IPS DF 6.9 (cell line): ENCODE data around the gene GNS.

ENCODE experiments used
- DNase-seq: peaks from one replicate; pipeline ENCODE4 v3.0.0-alpha.2; 2013; ENCODE audit warnings: low read depth, low spot score
- H3K27ac ChIP-seq: one replicate; pipeline ENCODE4 v1.5.1; 2013; ENCODE audit warnings: low read length, control low read depth
- H3K27me3 ChIP-seq: 2 replicates; pipeline ENCODE4 v1.6.1; 2013; ENCODE audit warnings: mild to moderate bottlenecking, low read length; ENCODE audit not compliant: control insufficient read depth, insufficient read depth
- H3K36me3 ChIP-seq: 2 replicates; pipeline ENCODE4 v1.6.1; 2013; ENCODE audit warnings: low read length; ENCODE audit not compliant: control insufficient read depth, insufficient read depth
- H3K4me1 ChIP-seq: 2 replicates; pipeline ENCODE4 v1.6.1; 2013; ENCODE audit warnings: low read length; ENCODE audit not compliant: control insufficient read depth, insufficient read depth
- H3K4me3 ChIP-seq: 2 replicates; pipeline ENCODE4 v1.5.1; 2013; ENCODE audit warnings: mild to moderate bottlenecking, low read length
- H3K9me3 ChIP-seq: 2 replicates; pipeline ENCODE4 v1.6.1; 2013; ENCODE audit warnings: low read length, inconsistent platforms; ENCODE audit not compliant: control insufficient read depth, insufficient read depth
- WGBS: extraction: QIAGEN DNeasy Blood & Tissue Kit; methylation state at CpG from one replicate; pipeline ENCODE4 v1.1.7; 2013; ENCODE audit warnings: mixed read lengths, missing lambda C conversion rate; ENCODE audit not compliant: insufficient read length, insufficient coverage; 5-methylcytosine and 5-hydroxymethylcytosine counted together

GNS gene

DNA sequence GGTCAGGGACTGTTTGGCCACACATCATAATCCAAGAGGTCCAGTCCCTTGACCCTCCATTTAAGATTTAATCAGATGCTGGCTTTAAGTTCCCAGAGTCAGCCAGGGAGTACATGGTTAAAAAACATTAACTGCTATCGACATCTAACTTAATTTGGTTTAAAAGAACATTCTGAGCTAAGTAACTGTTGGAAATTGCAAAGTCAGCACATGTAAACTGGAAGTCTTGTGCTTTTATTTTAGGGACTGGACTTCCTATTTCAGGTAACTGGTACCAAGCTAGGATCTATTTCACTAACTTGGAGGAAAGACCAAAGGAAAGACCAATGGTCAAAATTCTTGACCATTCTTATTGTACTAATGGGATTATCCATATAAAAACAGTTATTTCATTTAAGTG lies 40.6 kb downstream of the GNS start:
- H3K9me3 ChIP-seq = no peaks in the 10 kb centered on the region
- WGBS = no CpG with 5 or more reads among the region's 1 CpG
- H3K4me3 ChIP-seq = no peak overlapping the region
- H3K27me3 ChIP-seq = no peaks in the 10 kb centered on the region
- peaks cover 2% of the 10 kb centered on the region; the same call in 1 of the 2 replicates for H3K36me3 ChIP-seq
- H3K27ac ChIP-seq = no peak overlapping the region
- no peak for DNase-seq
- H3K4me1 ChIP-seq = no peaks in the 10 kb centered on the region

DNA sequence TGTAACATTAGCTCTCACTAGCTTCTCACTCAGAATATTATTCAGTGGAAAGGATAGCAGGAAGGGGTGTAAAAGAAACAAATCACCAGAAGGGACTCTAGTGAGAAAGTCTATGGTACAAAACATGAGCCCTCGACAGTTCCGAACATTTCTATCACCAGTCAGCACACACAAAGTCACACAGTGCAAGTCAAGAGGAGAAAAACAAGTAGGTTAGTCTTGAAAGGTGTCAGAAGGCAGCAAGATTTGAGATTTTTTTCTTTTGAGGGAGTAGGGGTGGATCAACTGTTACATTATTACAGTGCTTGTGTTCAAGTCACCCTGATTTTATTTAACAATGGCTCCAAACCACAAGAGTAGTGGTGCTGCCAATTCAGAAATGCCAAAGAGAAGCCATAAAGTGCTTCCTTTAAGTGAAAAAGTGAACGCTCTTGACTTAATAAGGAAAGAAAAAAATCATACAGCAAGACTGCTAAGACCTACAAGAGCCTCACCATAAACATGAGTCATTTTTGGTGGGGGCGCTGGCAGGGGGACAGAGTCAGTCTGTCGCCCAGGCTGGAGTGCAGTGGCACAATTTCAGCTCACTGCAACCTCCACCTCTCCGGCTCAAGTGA lies 42.3 kb downstream of the GNS start:
- Histone ChIP-seq H3K27me3 (no peaks in the 10 kb centered on the region), H3K4me1 (no peaks in the 10 kb centered on the region), H3K4me3 (no peak overlapping the region), H3K9me3 (no peaks in the 10 kb centered on the region), H3K36me3 (peaks cover 2% of the 10 kb centered on the region; the same call in 1 of the 2 replicates), H3K27ac (no peak overlapping the region)
- WGBS = no CpG with 5 or more reads among the region's 6 CpGs
- DNase-seq = no peak

DNA sequence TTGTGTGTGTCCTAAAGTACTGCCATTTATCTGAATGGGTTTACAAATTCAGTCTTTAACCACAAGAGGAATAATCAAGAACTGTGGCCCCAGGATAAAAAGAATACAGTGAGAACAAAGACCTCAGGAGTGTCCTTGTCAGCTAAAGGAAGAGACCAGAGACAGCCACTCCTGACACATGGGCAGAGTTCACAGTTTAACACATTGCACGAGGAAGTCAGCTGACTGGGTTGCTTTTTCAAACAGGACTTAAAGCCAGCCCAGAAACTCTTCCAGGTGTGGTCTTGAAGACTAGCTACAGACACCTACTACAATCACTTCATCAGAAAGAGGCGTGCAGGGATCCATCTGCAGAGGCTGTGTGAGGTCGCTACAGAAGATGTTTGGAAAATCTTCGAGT lies 42.8 kb downstream of the GNS start:
- no peak for DNase-seq
- Histone ChIP-seq H3K4me3 (no peak overlapping the region), H3K27ac (no peak overlapping the region), H3K4me1 (no peaks in the 10 kb centered on the region), H3K36me3 (peaks cover 2% of the 10 kb centered on the region; the same call in 1 of the 2 replicates), H3K27me3 (no peaks in the 10 kb centered on the region), H3K9me3 (no peaks in the 10 kb centered on the region)
- no CpG with 5 or more reads among the region's 4 CpGs for WGBS

DNA sequence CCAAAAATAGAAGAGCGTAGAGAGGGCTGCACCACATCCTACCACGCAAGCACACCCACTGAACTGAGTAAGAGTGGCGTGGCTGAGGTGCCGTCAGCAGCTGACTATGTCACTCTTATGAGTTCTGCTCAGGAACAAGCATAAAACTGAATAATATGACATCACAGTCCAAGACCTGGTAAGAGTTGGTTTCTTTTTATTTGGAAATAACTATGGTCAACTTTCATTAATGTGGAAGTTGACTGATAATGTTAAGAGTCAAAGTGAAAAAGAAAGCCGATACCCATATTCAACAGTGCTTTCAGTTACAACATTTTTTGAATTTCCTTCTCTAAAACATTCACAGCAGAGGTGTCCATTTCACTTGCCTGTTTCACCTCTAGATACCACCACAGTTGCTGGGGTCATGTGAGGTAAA lies 44.6 kb downstream of the GNS start:
- no peak overlapping the region for H3K27ac ChIP-seq
- DNase-seq = no peak
- no peaks in the 10 kb centered on the region for H3K9me3 ChIP-seq
- no CpG with 5 or more reads among the region's 5 CpGs for WGBS
- no peak overlapping the region for H3K4me3 ChIP-seq
- H3K4me1 ChIP-seq = no peaks in the 10 kb centered on the region
- H3K36me3 ChIP-seq = peaks cover 2% of the 10 kb centered on the region; the same call in 1 of the 2 replicates
- no peaks in the 10 kb centered on the region for H3K27me3 ChIP-seq

DNA sequence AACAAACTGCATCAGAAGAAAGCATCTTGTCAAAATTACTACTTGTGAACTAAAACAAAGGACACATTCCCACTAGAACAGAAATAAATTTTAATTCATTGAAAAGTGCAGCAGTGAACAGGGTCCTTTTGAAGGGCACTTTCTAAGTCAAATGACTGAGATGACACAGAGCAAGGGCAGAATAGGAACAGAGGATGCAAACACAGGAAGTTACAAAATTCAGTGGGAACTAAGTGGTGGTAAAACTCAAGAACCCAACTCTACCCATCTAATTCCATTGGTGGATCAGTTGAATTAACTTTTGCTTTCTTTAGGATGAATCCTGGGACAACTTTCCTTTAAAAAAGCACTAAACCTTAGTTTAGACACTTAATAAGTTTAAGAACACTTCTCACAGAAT lies 45.8 kb downstream of the GNS start:
- Histone ChIP-seq H3K27ac (no peak overlapping the region), H3K4me1 (no peaks in the 10 kb centered on the region), H3K36me3 (peaks cover 2% of the 10 kb centered on the region; the same call in 1 of the 2 replicates), H3K4me3 (no peak overlapping the region), H3K27me3 (no peaks in the 10 kb centered on the region), H3K9me3 (no peaks in the 10 kb centered on the region)
- no peak for DNase-seq

DNA sequence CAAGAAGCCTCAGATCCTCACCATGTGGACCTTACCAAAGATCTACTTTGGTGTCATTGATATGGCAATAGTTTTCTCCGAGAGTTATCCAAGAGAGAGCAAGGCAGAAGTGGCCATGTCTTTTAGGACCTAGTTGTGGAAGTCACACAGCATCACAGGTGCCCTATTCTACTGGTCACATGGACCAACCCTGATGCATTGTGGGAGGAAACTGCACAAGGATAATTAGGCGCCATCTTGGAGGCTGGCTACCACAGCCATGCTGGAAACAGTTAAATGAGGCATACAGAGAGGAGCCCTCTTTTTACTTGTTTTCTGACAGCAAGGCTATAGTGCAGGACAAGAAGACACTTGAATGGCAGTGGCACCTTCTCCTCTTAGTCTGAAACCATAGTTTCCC lies 49.8 kb downstream of the GNS start:
- Histone ChIP-seq H3K27ac (no peak overlapping the region), H3K36me3 (peaks cover 2% of the 10 kb centered on the region; the same call in 1 of the 2 replicates), H3K9me3 (no peaks in the 10 kb centered on the region), H3K27me3 (no peaks in the 10 kb centered on the region), H3K4me1 (no peaks in the 10 kb centered on the region), H3K4me3 (no peak overlapping the region)
- no peak for DNase-seq
- WGBS = no CpG with 5 or more reads among the region's 2 CpGs

DNA sequence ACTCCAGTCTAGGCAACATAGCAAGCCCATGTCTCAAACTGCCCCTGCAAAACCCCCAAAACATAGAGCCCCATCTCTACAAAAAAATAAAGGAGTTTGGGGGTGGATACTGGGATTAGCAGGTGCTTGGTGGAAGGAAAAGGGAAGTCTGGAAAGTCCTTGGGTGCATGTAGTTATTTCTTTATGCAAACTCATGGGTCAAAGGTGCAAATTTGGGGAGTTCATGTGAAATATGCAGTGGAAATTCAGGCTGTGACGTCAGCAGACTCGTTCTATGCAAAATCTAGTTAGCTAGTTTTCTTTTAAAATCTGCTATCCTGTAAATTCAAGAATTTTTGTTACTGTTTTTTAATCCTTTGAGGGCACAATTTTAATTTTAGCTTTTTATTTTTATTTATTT lies 51.3 kb downstream of the GNS start:
- Histone ChIP-seq H3K4me1 (no peaks in the 10 kb centered on the region), H3K9me3 (no peaks in the 10 kb centered on the region), H3K27ac (no peak overlapping the region), H3K27me3 (no peaks in the 10 kb centered on the region), H3K4me3 (no peak overlapping the region), H3K36me3 (no peaks in the 10 kb centered on the region)
- no peak for DNase-seq
- WGBS = no CpG with 5 or more reads among the region's 2 CpGs

DNA sequence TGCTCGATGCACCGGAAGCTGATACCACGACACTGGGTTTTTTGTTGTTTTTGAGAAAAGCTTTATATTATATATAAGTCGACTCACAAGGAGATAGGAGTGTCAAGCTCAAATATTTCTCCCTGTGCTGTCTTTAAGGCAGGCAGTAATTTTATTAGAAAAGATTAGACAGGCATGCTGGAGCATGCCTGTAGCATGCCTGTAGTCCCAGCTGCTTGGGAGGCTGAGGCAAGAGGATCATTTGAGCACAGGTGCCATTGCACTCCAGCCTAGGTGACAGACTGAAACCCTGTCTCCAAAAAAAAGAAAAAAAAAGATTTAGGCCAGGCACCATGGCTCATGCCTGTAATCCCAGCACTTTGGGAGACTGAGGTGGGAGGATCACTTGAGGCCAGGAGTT lies 51.8 kb downstream of the GNS start:
- Histone ChIP-seq H3K27ac (no peak overlapping the region), H3K9me3 (no peaks in the 10 kb centered on the region), H3K27me3 (no peaks in the 10 kb centered on the region), H3K36me3 (no peaks in the 10 kb centered on the region), H3K4me1 (no peaks in the 10 kb centered on the region), H3K4me3 (no peak overlapping the region)
- WGBS = no CpG with 5 or more reads among the region's 4 CpGs
- DNase-seq = no peak

DNA sequence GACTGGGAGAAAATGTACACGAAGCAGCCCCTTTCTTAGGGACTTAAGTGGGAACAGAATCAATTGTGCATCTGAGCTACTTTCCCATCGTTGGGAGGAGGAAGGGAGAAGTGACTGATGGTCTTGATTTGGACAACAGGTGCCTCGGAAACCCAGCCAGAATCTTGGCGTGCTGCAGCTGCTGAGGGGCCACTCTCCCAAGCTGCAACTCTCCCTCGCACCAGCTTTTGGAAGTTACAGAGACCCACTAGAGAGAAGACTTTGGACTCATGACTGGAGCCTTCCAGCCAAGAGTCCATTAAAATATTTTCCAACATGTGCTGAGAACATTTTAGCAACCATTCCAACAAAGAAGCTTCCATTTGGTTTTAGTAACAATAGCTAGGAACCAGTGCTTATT lies 52.3 kb downstream of the GNS start:
- Histone ChIP-seq H3K27ac (no peak overlapping the region), H3K9me3 (no peaks in the 10 kb centered on the region), H3K27me3 (no peaks in the 10 kb centered on the region), H3K4me3 (no peak overlapping the region), H3K36me3 (no peaks in the 10 kb centered on the region), H3K4me1 (no peaks in the 10 kb centered on the region)
- no peak for DNase-seq
- no CpG with 5 or more reads among the region's 5 CpGs for WGBS

DNA sequence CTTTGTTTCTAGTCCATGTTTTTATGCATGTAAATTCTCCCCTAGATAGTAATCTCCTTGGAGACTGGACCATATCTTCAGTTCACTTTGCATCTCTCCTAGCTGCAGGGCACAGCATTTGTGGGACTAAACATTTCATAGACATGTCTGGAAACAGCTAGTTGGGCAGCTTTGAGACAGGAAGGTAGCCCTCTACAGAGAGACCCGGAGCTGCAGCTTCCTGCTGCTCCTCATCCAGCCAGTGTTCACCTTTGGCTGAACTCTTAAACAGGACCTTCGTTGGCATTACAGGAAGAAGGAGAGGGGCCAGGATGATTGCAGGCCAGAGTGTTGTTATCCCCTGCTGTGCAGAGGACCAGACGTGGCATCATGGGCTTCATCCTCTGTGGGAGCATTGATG lies 52.9 kb downstream of the GNS start:
- WGBS = no CpG with 5 or more reads among the region's 3 CpGs
- Histone ChIP-seq H3K4me1 (no peaks in the 10 kb centered on the region), H3K9me3 (no peaks in the 10 kb centered on the region), H3K27ac (no peak overlapping the region), H3K27me3 (no peaks in the 10 kb centered on the region), H3K4me3 (no peak overlapping the region), H3K36me3 (no peaks in the 10 kb centered on the region)
- no peak for DNase-seq

DNA sequence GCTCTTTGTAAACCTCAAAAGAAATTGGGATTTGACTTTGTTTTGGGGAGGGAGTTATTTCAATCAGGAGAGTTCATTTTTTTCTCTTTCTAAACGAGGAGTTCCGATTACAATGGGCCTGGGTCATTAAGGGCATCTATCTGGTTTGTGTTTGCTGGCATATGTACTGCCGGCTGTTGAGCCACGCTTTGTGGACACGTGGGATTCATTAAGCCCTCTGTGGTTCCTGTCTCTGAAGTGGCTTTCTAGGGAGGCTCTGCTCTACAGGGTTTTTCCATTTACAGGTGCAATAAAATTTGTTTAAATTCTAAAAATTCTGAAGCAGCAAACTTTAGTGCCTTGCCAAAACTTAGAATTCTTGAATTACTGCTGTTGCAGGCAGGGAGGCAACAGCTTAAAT lies 57.9 kb downstream of the GNS start:
- Histone ChIP-seq H3K9me3 (no peaks in the 10 kb centered on the region), H3K4me3 (no peak overlapping the region), H3K27me3 (no peaks in the 10 kb centered on the region), H3K27ac (no peak overlapping the region), H3K36me3 (no peaks in the 10 kb centered on the region), H3K4me1 (no peaks in the 10 kb centered on the region)
- no peak for DNase-seq
- WGBS = no CpG with 5 or more reads among the region's 5 CpGs
